Heart left ventricle (tissue), 13 donors: ENCODE measurements around the gene WTIP.

Source experiments
- CTCF ChIP-seq, 12 donors: fragments of 200-600 bp; sonication (generic) in 4 of 12; IDR thresholded peaks; one replicate each; pipeline versions ENCODE4 v1.5.0 to v1.8.0; 2018 to 2022; ENCODE audit warnings: antibody characterized with exemption in 12 of 12, mild to moderate bottlenecking in 5 of 12
- POLR2A ChIP-seq, 2 donors: fragments of 450-650 bp; IDR thresholded peaks; one replicate each; pipeline ENCODE4 v1.6.1; 2017; ENCODE audit warnings: antibody characterized with exemption in 2 of 2, mild to moderate bottlenecking in 2 of 2, moderate library complexity in 2 of 2
- donor health status: ischemic (EF 13 %, LVEDD 7.1; RV severe dilation, severe dysfunction).
- donor health status: DM: no; HTN: yes; CAD: no.
- donor health status: DM: no; HTN: no; CAD: no.
- donor health status: ischemic (EF 25% LVEDD 6.9; RV normal size, moderate dysfunction).
- donor health status: ischemic (EF 25% LVEDD 5.7; RV mildly dilated, moderate dysfunction).
- donor health status: ischemic (EF 35%, LVEDD 5.7; RV mildly dilated, moderate dysfunction).
- donor health status: nonischemic (EF 11% LVEDD 7.7; RV severe dilation, severe dysfunction).
- donor health status: DM: yes; HTN: yes; CAD: no.
- donor health status: PGD.
- donor health status: ischemic (EF 29% LVEDD 5.4; RV normal size, mild dysfunction).
- donor health status: nonischemic (EF 23%, LVEDD 6.1; RV moderate dilation, normal function).

- TF ChIP-seq CTCF (IDR thresholded peaks at IDR 0.05) = no peak
- TF ChIP-seq POLR2A (IDR thresholded peaks at IDR 0.05) = no peak
These were observed 26.0 kb downstream of the WTIP start for GRCh38 chr19:34507414-34508067.
